GM18909 (cell line): ENCODE results near the gene ADAM10.

Experiments
- ATAC-seq: cut with Tn5 transposase; IDR thresholded peaks from one replicate; pipeline ENCODE4 v1.9.1; 2021; ENCODE audit warnings: mild to moderate bottlenecking; ENCODE audit not compliant: unreplicated experiment, poor library complexity

ADAM10 gene

DNA sequence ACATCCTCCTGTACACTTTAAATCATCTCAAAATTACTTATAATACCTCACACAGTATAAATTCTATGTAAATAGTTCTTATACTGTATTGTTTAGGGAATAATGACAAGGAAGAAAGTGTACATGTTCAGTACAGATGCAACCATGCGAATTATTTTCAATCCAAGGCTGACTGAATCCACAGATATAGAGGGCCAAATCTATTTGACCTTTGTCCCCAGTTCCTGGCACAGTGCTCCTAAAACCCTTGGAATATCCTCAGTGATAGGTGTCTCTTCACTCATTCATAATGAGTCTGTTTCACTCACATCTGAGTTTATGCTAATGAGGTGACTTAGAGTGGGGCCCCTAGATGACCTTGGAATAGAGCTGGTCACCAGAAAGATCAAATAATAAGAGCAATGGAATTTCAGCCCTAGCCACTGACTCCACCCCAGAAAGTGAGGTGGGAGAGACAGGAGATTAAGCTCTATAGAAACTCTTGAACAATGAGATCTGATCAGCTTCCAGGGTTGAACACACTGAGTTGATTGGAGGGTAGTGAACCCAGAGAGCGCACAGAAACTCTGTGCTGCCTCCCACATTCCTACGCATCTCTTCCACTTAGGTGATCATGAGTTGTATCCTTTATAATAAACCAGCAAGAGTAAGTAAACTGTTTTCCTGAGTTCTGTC is 65.3 kb downstream of the ADAM10 start:
- ATAC-seq = no peak

DNA sequence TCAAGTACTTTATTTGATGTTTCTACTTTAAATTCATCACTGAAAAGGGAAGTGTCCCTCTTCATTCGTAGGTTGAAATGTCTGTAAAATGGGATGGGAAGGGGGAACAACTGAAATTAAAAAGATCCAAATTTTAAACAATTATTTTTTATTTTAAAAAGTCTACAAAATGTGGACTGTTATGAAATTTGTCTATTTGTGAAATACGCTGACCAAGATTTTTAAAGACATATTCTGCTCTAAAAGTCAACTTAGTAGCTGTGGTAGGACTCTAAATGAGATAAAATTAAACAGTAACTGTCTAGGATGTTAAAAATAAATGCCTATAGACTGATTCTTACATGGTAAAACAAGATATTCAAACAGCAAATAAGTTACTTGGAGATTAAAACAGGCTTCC is 67.3 kb downstream of the ADAM10 start:
- ATAC-seq = no peak

DNA sequence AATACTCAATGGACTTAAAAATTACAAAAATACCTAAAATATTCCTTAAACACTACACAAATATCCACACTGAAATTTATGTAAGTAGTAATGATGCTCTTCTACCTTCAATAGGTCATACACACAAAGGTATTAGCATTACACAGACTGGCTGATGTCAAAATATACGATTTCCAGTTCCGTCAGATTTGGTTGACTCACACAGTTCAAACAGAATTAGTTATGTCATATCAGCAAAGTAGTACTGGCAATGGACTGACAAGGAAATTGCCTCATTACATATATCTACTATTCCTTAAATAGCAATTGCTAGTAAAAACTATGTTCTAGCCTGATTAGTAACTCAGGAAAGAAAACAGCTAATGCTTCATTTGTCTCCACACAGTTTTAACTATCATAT is 70.8 kb downstream of the ADAM10 start:
- ATAC-seq = no peak

DNA sequence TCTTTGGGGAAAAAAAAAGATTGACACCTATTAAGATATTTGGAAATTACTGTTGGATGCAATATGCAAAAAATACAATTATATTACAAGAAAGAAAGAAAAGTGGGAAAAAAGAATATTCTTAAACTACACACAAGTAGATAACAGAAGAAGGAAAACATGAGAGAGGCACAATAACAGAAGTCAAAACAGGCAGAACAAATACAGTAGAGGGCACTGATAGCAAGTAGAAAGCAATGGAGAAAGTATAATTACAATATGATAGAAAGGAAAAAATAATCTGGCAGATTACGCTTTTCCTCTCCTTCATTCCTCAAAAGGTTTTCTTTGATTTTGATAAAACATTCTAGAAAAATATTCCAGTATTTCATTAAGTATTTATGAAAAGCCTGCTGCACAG is 72.1 kb downstream of the ADAM10 start:
- ATAC-seq = no peak

DNA sequence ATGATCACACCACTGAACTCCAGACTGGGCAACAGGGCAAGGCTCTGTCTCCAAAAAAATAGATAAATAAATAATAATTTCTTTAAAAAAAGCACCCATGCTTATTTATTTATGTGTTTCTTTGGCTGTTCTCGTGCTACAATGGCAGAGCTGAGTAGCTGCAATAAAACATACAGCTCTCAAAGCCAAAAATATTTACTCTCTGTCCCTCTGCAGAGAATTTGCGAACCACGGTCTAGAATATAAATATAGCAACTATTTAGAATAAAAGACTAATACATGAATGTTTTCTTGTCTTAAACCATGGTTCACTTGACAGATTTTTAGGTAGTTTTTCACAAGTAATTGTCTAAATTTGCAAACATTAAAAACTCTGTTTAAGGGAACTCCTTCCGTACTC is 72.7 kb downstream of the ADAM10 start:
- no peak for ATAC-seq

DNA sequence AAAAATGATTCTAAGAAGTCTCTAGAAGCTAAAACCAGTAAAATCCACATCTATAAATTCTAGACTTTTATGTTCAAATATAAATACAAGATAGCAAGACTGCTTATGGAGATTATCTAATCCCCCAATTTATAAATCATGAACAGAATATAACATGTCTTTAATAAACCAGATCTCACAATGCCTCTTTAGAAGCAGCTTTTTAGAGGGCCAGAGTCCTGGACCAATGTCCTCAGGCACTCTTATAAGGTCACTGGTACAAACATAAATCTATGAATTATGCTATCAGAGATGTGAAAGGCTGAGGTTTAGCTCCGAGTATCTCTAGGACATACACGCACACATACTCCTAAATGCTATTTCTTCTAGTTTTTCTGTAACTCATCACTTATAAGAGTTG is 78.3 kb downstream of the ADAM10 start:
- ATAC-seq = no peak

DNA sequence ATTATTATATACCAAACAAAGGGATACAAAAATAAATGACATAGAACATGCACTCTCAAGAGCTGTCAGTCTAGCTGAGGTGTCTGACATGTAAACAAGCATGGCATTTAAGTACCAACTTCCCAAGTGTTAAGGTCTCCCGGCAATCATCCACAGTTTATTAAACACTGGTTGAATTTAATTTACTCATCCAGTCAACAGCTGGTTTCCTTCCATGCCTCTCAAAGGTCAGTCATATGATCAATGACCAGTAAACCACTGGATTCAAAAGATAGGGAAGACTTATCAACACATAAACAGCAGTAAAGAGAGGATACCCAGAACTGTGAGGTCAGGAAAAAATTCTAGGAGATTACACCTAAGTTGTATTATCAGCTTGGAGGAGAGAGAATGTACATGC is 80.4 kb downstream of the ADAM10 start:
- no peak for ATAC-seq

DNA sequence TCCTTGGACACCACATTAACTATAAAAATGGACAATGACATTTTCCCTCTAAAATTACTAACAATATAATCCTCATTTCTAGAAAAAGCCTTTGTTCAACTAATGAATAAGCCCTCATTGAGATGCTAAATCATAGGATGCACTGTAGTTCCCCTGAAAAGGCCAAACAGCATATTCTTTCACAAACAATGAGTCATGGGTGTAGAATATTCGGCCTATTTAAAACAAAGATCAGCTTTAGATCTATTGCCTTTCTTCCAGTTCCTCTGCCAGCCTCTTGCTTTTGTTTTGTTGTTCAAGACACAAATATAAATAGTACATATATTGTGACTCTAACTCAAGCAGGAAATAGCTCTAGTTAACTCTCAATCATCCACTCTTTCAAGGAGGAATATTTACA is 82.5 kb downstream of the ADAM10 start:
- ATAC-seq = no peak

DNA sequence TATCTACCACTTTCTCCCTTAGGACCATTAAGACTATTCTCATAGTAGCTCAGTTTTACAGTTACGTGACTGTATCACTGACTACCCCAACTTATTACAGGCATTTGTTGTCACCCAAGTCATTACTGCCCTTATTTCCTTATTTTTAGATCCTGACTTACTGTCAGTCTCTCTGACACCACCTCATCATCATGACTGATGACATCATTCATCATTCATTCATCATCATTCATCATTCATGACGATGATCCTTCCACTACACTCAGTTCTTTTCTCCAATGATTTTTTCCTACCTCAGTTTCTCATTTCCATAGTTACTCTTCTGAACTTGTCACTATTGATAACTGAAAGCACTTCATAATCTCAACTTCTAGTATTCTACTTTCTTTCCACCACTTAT is 83.8 kb downstream of the ADAM10 start:
- no peak for ATAC-seq

DNA sequence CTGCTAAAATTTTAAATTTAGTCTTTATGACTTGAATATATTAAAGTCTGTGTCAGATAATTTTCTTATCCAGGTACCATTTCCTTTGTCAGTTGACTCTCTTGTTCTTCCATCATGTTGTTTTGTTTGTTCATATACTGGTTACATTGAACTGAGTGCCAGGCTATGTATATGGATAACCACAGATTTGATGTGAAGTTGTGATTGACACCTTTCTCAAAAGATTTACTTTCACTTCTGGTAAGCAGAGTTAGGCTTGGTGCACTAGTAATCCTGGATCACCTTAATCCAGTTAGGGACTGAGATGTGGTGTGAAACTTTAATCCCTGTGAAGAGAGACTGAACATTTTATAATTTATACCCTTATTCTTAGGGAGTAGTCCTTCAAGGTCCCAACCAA is 99.4 kb downstream of the ADAM10 start:
- no peak for ATAC-seq

DNA sequence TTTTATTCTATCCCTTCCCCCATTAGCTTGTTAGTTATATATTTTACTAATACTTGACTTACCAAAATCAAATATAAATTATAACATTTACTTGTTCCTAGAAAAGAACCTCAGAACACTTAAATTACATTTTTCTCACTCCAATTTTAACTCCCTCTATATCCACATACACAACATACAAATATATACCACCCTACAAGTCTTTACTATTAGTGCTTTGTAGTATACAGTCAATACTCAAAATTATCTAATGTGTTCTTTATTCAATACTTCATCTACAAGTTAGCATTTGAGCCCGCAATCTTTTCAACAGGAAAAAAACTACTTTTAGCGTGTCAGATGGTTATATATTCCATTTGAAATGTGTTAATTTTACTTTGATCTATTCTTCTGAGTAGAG is 100.3 kb downstream of the ADAM10 start:
- no peak for ATAC-seq

DNA sequence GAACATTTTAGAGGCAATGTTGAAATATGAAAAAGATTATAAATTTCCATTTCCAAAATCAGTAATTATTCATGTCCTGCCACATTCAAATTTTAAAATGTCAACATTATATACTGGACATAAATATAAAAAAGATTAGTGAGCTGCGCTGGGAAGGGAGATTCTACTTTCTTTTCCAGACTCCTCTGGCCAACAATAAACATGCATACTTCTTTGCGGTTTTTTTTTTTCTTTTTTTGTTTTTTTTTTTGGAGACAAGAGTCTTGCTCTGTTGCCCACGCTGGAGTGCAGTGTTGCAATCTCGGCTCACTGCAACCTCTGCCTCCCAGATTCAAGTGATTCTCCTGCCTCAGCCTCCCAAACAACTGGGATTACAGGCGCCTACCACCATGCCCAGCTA is 105.5 kb downstream of the ADAM10 start:
- no peak for ATAC-seq

DNA sequence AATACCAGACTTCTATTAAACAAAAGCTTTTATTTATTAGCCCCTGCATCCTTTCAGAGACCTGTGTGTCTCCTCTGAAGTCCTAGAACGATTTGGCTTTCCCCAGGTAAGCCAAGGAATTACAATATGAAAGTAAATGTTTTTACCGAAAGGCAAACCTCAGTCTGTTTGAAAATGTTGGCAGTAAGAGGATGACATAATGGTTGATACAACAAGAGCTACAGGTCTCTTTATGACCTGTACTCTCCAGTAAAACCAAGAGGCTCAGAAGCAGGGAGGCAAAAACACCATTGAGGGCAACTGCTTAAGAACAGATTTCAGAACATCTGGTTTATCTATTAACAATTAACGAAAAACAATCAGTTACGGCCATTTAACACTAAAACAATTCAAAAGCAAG is 107.8 kb downstream of the ADAM10 start:
- ATAC-seq = no peak

DNA sequence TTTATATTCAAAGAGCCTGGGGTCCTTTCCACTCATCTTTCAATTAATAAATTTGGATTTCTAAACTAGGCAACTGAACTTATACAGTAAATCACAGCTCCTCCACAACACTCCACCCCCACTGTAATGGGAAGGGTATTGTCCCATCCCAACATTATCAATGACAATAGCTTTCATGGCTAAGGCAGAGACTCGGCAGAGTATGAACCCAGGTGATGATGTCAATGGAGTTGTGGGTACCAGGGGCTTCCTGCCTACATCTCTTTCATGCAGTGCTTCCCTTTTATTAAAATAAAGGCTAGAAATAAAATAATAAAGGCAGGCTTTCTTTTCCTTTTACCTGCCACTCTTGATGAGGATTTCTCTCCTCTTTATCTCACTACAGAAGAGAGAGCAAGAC is 109.5 kb downstream of the ADAM10 start:
- ATAC-seq = no peak

DNA sequence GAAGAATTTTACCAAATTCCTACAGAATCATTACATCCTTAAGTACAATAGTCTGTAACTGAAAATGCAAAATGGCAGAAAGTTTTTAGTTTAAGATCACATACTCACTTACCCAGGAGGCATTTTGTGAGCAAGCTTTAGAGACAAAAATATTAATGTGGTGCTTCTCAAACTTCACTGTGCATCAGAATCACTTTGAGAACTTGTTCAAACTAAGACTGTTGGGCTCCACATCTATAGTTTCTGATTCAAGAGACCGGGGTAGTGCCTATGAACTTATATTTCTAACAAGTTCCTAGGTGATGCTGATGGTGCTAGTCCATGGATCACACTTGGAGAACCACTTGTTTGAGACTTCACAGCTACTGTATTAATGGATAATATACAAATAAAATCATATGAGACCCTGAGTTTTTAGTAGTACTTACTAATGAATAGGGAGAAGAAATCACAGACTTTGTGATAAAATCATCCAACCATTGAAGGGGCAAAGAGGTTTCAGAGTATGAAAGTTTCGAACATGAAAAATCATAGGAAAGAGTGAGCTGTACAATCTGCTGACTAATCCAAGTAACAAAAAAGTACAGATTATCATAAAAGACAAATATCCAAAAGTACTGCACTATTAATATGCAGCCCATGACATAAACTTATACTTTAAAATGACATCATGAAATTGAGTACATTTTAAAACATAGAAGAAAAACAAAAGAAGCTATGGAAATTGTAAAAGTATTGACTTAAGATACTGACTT is 110.3 kb downstream of the ADAM10 start:
- ATAC-seq = no peak

DNA sequence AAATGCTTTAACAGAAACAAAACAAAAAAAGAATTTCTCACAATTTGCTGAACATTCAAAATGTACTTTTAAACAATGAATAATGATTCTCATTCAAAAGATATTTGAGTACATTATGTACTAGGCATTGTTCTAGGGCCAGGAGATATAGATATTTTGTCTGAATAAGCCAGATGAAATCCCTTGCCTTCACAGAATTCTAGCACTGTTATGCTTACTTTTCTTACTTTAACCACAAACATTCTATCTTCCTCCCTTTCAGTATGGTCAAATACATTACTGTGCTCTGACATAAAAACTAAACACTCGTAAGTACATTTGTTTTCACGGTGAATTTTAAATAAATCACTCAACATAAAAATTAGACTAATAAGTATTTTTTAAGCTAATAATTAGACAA is 116.7 kb downstream of the ADAM10 start:
- ATAC-seq = no peak

DNA sequence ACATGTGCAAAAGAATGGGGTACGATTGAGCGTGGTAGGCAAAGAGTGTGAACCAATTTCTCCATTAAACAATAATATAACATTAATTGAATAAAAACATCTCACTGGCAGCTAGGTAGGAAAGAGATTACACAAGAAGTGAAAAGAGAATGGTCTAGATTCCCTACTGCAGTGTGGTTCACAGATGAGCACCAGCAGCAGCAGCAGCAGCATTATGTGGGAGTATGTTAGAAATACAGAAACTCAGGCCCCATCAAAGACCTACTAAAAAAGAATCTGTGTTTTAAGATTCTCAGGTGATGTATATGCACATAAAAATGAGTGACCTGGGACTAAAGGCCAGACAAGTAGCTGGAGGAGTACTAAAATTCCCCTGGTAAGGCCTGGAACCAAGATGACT is 118.2 kb downstream of the ADAM10 start:
- ATAC-seq = no peak

DNA sequence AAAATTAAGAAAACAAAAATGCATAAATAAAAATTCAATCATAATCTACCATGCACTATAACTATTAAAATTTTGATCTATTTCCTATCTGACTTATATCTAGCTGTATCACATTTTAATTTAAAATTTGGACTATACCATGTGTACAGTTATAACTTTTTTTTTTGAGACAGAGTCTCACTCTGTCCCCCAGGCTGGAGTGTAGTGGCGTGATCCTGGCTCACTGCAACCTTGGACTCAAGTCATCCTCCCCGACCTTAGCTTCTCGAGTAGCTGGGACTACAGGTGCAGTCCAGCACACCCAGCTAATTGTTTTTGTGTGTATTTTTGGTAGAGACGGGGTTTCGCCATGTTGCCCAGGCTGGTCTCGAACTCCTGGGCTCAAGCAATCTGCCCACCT is 119.9 kb downstream of the ADAM10 start:
- no peak for ATAC-seq

DNA sequence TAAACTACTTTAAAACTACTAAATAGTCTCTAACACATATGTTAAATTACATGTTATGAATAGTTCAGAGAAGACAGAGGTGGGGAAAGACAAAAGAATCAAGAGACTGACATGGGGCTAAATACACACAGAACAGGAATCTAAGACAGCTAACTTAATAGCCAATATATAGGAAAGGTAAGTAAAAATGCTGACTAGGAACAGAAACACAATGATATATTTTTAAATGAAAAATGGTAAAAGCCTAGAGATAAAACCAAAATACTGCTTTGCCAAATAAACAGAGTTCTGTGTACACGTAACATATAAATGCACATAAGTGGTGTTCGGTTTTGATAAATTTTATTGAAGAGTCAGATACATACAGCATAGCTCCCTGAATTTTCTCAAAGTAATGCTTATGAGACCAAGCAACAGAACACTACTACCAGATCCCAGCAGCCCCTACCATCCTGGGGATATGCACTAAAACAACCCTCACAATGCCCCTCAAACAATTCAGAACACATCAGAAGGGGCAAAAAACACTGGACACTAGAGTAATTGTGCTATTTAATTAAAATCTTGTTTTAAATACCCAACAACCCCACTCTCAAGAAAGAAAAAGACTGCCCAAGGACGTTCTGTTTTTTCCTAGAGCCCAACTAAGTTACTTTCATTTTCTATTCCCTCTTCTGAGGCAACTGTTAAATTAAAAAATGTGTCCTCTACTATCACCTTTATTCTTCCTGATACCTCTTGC is 121.1 kb downstream of the ADAM10 start:
- ATAC-seq = no peak

DNA sequence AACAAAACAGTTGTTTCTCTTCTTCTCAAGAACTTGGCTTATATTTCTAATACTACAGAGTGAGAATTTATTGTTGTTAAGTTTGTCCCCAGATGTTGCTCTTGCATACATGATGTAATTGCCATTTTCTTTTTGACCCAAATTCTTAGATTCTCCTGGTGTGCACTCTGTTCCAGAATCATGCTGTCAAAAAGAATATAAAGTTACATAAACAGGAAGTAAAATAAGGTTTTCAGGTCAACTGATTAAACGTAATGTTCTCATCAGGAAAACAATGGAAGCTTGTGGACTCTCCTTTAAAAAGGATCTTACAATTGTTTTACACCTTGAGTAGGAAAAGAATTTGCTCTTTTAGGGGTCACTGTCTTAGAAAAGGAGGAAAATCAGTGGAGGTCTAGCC is 121.8 kb downstream of the ADAM10 start:
- ATAC-seq = no peak

DNA sequence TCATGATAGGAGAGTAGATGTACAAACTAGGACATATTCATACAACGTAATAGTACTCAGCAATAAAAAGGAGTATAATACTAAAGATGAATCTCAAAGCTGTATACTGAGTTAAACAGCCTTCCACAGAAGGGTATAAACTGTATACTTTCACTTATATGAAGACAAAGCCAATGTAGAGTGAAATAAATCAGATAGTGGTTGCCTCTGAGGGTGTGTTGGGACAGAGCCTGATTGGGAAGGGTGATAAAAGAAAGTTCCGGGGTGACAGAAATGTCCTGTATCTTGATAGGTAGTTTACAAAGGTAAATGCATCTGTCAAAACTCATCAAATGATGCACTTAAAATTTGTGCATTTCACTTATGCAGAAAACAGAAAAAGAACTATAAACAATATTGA is 122.5 kb downstream of the ADAM10 start:
- ATAC-seq = no peak

DNA sequence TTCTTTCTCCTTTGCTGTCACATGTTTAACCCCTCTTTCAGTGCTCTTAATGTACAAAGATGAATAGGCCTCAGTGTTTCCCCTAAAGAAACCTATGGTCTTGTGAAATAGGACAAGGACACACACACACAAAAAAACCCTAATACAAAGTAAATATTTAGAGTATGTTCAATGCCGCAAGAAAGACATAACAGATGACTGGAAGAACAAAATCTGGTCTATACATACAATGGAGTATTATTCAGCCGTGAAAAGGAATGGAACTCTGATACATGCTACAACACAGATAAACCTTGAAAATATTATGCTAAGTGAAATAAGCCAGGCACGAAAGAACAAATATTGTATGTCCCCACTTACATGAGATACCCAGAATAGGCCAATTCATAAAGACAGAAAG is 123.1 kb downstream of the ADAM10 start:
- no peak for ATAC-seq
